GM21825 (cell line): ENCODE measurements around the gene OCEL1.

Experiments
- ATAC-seq: cut with Tn5 transposase; IDR thresholded peaks from one replicate; pipeline ENCODE4 v1.9.1; 2021; ENCODE audit warnings: mild to moderate bottlenecking, moderate library complexity; ENCODE audit not compliant: unreplicated experiment

OCEL1 gene

DNA sequence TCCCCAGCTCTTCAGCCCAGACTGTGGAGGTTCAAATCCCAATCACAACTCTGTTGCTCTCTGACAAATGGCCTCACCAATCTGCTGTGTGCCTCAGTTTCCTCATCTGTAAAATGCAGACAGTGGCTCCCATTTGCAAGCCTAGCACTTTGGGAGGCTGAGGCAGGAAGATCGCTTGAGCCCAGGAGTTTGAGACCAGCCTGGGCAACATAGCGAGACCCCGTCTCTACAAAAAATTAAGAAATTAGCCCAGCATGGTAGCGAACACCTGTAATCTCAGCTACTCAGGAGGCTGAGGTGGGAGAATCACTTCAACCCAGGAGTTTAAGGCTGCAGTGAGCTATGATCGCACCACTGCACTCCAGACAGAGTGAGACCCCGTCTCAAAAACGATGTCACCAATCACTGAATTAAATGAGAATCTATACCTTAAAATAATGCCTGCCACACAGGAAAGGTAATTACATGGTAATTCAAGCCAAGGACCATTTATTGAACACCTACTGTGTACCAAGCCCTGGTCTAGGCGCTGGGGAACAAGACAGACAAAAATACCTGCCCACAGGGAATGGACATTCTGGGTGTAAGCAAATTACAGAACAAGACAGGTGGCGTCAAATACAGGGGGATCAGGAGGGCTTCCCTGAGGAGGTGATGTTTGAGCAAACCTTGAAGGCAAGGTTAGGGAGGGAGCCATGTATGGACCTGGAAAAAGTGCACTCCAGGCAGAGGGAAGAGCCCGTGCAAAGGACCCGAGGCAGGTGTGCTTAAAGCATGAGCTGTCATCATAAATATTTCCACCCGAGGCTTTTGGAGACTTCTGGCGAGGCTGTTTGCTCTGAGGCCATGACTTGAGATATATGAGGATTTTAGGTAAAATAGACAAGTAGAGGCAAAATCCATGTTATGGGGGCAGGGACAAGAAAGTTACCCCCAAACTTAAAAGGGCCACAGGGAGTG, 12.0 kb downstream of the OCEL1 start:
- no peak for ATAC-seq

DNA sequence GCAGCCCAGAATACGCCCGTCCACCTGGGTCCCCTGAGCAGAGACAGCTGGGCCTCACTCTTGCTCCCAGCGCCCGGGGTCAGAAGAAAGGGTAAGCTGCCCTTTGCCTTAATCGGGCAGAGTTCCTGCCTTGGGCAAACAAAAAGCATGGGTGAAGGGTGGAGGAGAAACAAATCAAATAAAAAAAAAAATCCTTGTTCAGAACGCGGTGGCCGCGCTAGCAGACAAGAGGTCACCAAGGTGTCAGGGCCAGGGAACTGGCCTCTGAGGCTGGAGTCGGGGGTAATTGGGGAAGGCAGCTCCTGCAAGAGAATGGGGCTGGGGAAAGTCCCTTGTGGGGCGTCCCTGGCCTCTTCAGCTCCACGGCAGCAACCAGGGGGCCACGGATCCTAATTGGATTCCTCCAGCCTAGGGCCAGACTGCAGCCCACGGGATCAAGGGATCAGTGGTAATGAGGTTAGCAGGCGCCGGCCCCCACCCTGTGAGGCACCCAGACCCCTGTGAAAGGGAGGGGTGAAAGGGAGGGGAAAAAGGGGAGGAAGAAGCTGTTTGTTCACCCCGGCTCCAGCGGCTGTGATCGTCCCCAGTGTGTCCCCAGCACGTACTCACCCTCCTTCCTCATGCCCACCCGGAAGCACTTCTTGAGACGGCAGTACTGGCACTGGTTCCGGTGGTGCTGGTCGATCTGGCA, 14.2 kb downstream of the OCEL1 start:
- no peak for ATAC-seq

DNA sequence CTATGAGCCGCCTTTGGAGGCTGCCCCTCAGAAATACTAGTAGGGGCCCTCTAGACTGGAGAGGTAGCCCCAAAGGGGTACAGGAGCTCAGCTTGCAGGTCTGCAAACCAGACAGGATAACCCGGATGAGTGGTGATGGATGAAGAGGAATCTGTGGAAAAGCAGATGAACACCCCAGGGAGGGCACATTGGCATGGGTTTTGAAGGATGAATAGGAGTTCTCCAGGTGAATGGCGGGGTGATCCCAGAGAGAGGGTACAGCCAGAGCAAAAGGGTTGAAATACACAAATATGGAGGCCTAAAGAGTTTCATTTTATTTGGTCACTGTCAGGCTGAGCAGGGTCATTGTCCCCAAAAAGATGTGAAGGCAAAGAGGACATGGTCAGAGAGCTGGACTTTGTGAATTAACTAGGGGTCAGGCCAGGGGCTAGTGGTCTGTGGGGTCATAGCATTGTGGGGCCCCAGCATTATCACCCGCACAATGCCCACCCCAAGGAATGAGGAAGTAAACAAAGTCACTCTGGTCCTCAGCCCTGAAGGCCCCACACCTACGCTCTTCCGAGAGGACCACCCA, 14.9 kb downstream of the OCEL1 start:
- no peak for ATAC-seq

- ATAC-seq: no peak
Measured at GRCh38 chr19:17242431-17243208, 16.6 kb downstream of the OCEL1 start.

DNA sequence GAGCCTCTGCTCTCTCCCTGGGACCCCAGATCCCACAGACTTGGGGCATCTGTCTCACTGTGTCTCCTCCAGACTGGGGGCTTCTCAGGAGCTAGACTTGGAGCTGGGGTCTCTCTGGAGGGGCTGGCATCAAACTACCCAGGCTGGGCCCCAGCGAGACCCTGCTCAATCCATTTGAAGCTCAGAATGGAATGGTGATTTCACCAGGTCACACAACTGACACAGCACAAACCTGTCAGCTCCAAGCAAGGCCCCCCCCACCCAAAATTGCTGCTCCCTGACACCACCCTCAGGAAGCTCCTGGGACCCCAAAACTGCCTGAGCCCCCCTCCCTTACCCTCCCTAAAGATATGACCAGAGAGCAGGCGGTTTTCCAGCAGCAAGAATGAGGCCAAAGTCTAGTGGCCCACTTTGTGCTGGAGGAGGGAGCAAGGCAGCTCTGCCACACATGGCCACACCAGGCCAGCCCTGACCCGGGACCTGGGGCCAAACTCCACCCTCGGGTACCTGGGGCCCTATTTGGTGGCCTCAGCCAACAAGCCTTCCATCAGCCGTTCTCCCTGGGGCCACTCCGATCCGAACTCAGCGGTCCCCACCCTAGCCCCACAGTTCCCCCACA, 17.3 kb downstream of the OCEL1 start:
- no peak for ATAC-seq

DNA sequence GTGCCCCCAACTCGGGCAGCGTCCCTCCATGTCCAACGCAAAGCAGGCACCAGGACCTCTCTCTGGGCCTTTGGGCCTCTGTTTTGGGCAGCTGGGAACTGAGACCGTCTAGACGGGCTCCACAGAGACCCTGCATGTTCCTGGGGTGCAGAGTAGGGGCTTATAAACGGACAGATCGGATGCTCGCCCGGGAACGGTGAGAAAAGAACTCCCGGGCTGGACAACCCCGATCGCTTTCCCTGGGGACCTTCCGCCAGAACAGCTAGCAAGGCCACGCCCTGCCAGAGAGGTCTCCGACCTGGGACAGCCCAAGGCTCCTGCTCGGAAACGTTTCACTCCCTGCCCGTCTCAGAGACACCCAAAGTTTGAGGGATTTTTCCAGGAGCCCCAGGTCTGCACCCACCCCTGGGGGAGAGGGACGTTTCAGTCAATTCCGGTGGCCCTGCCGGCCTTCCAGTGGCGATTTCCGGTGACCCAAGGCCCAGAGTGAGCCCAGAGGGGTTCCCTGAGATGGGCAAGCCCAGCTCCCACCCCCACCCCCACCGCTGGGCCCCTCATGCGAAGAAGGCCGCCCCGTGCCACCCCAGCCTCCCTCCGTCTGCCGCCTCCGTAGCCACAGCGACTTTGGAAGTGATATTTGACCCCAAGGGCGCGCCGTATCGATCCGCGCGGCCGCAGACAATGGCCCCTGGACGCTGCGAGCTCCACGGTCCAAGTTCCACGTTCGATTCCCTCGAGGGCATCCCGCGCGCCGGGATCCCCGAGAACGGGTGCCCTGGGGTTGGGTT, 18.0 kb downstream of the OCEL1 start:
- ATAC-seq: no peak

DNA sequence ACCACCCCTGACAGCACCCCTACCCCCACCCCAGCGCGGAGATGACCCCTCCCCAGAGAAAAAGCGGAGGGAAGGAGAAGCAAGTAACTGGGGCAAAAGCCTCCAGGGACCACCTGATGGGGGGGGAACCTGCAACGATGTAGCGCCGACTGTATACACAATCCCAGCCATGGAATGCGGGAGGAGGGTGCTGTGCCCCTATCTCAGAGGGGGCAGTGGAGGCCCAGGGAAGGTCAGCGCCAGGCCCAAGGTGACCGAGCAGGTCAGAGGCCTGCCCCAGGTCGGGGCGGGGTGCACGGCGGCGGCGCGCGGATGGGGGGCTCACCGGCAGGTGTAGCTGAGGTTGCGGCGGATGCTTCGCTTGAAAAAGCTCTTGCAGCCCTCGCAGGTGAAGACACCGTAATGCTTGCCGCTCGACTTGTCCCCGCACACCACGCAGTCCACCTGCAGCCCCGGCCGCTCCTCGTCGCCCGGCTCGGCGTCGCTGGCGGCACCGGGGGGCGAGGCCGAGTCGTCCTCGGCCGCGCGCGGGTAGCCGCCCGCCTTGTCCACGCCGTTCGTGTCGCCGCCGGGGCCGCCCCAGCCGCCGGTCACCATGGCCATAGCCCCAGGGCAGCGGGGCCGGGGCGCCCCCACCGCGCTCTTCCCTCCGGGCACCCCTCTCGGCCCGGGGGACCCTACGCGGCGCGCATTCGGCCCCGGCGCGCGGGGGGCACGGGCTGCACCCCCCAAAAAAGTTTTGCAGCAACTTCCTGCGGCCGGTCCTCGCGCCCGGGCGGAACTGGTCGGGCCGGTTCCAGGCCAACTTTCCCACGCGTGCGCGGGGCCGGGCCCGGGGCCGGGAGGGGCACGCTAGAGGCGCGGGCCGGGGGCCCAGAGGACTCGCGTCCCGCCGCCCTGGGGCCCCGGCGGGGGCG, 18.9 kb downstream of the OCEL1 start:
- no peak for ATAC-seq

GRCh38 chr19:17245535-17245984, 19.5 kb downstream of the OCEL1 start, which contains the start of gene NR2F6:
Gene NR2F6, minus strand, starts transcription at chr19:17245919. Its CDS starts 699 bp downstream, at chr19:17245220.
- ATAC-seq: no peak

GRCh38 chr19:17246681-17247425, 20.8 kb downstream of the OCEL1 start:
- ATAC-seq: no peak

DNA sequence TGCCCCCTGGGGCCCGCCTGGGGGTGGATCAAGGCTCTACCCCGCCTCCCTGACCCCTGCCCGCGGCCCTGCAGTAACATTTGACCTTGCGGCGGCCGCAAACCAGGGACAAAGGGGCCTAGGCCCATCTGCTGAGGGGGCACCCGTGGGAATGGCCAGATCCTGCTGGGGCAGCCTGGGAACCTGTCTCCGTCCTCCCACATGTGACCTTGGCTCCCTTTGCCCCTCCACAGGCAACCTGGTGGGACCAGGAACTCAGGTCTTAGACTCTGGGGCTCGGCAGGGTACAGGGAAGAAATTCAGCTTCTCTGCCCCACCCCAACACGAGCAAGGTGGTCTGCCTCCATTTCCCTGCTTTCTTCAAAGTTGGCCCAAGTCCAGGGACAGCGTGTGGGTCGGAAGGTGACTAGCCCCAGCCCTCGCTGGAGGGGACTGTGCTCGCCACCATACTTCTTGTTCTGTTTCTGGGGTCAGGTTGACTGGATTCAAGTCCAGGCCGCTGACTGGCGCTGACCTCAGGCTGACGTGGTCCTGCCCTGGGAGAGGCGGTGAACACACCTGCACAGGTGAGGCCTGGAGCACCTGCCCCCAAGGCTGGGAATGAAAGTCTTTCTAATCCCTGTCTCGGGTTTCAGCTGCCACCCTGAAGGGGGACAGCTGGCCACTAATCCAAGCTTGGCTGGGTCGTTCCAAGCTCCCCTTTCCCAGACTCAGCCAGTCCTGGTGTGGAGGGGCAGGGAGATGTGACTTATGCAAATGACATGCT, 22.2 kb downstream of the OCEL1 start:
- ATAC-seq: no peak

DNA sequence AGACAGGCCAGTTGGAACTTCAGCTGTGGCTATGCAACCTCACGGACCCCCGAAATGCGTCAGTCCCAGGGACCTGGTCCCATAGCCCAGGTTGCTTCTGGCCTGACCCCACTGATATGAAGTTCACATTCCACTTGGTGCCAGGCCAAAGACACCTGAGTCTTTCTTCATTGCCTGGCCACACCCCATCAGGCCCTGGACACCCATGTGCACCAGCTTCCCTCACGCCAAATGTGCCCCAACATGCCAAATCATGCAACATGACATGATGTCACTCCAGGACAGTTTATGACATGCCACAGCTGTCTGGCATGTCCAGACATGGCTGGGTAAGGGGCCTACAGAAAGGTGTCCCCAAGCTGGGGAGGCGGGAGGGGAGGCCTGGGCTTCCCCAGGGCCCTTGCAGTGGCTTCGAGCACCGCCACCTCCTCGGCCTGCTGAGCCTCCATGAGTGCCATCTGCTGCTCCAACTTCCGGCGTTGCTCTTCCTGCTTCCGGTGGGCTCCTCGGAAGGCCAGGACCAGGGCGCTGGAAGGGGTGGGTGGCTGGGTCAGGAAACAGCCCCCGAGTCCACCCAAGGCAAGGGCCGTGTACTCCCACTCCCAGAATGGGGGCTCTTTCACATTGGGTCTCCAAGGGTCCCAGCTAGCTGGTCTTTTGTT, 24.0 kb downstream of the OCEL1 start:
- ATAC-seq: no peak

- no peak for ATAC-seq
Measured at GRCh38 chr19:17254636-17255035, 28.6 kb downstream of the OCEL1 start.

- no peak for ATAC-seq
Measured at GRCh38 chr19:17255150-17255621, 29.2 kb downstream of the OCEL1 start.

DNA sequence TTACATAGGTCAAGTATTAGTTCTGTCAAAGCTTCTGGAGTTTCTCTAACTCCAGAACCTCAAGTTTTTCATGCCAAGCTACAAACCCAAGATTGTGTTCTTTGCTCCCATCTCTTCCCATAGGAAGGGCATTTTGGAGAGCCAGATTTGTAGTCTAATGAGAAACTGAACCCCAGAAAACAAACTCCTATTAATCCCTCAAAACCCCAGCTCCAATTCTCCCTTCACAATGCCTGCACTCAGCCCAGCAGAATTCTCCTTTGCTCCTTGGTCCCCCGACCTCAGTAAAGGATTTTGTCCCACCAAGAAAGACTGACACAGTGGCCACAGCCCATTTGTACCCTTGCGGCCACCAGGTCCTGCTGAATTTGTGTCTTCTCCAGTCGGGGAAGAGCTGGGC, 30.1 kb downstream of the OCEL1 start:
- ATAC-seq: no peak

- no peak for ATAC-seq
Measured at GRCh38 chr19:17259118-17259780, 33.2 kb downstream of the OCEL1 start.

- ATAC-seq: no peak
Measured at GRCh38 chr19:17259934-17260333, 33.9 kb downstream of the OCEL1 start.
